Measurements from ENCODE around the gene TOMM20. TPM values are rescaled to one million over a fixed set of nuclear protein-coding genes. Genes with fewer than 3 reads are reported as not detected.

TOMM20 gene
- total and polyA plus RNA-seq, 9 of the 15 experiments (the other 6 are each of a cell fraction or from before 2014, with no cell fraction given), result 70.6 to 334 (median 159) TPM

DNA sequence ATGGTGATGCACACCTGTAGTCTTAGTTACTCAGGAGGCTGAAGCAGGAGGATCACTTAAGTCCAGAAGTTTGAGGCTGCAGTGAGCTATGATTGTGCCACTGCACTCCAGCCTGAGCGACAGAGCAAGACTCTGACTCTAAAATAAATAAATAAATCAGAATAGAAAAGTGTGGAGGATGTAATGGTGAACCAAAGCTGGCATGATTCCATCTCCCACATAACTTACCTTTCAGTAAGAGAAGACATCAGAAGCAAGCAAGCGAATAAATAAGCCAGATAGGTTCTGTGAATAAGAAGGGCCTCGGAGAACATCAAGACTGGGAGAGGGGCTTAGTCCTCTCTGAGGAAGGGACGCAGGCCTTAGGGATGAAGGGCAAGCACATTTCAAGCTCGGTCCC lies 59.5 kb downstream of the TOMM20 start:
- WGBS (ENCODE audit: insufficient coverage, low coverage, missing lambda C conversion rate), result 73% methylated on average over 5 of the region's 5 CpGs
- no peaks in the 10 kb centered on the region for H3K36me3 ChIP-seq (ENCODE audit: control insufficient read depth, insufficient read depth, low read length)
- H3K4me1 ChIP-seq (replicated peaks in 1 of 2; ENCODE audit: control insufficient read depth in 2 of 2, insufficient read depth in 2 of 2, low read length in 2 of 2), result peaks cover 21 to 31% of the 10 kb centered on the region in 2 experiments
- no peak for DNase-seq (ENCODE audit: extremely low read depth in 1 of 4, low spot score in 3 of 4)
- H3K27ac ChIP-seq (ENCODE audit: extremely low read depth, low read depth, low read length), result no peak overlapping the region
- peak overlapping the region; percentile 9; the same call in 1 of the 2 replicates for H2AFZ ChIP-seq (ENCODE audit: low read depth, low read length)
- H3K9me3 ChIP-seq (replicated peaks; ENCODE audit: control insufficient read depth, insufficient read depth, low read depth, low read length), result no peaks in the 10 kb centered on the region
- CTCF ChIA-PET (ENCODE audit: low intra/inter-chr PET ratio), result no interaction called here
- no peak overlapping the region for H3K4me3 ChIP-seq
- H4K20me1 ChIP-seq (replicated peaks; ENCODE audit: control insufficient read depth, insufficient read depth, low read length), result no peaks in the 10 kb centered on the region
- intact Hi-C loops (cut with micrococcal nuclease), result no loop called here
- H3K79me2 ChIP-seq (ENCODE audit: control insufficient read depth, insufficient read depth, low read length), result no peaks in the 10 kb centered on the region
- FAIRE-seq, result no peak
- BruUV-seq (replicated peaks), result no TSS peak
- H3K9ac ChIP-seq (ENCODE audit: insufficient read depth in 1 of 2, low read depth in 2 of 2, low read length in 2 of 2), result peak overlapping the region in 1 of 2 experiments; percentile 63; a peak in 2 of 4 replicates
- TF ChIP-seq ERF (CRISPR knock-in tag; IDR thresholded peaks at IDR 0.05), result no peak
- TF ChIP-seq NFIC (IDR thresholded peaks at IDR 0.05), result 0 out of 2 replicates have a peak, but pooled peaks have one; percentile 5
- in situ Hi-C loops (cut with MboI), result no loop called here
- POLR2A ChIA-PET, result interaction anchor here (0.5 to 0.8 kb wide), 2 partner anchors 18 to 766 kb away, joined by 3 read pairs; no protein-coding TSS in a partner anchor
- ATAC-seq, result no peak
- H3K9me1 ChIP-seq (ENCODE audit: control insufficient read depth, insufficient read depth, low read length), result peaks cover 2% of the 10 kb centered on the region
- H3K27me3 ChIP-seq (ENCODE audit: control insufficient read depth in 2 of 2, insufficient read depth in 2 of 2, low read length in 2 of 2), result peaks cover 0 to 2% of the 10 kb centered on the region in 2 experiments; a peak in 1 of 5 replicates
- no peak overlapping the region for H3K4me2 ChIP-seq (ENCODE audit: insufficient read depth, low read length)

DNA sequence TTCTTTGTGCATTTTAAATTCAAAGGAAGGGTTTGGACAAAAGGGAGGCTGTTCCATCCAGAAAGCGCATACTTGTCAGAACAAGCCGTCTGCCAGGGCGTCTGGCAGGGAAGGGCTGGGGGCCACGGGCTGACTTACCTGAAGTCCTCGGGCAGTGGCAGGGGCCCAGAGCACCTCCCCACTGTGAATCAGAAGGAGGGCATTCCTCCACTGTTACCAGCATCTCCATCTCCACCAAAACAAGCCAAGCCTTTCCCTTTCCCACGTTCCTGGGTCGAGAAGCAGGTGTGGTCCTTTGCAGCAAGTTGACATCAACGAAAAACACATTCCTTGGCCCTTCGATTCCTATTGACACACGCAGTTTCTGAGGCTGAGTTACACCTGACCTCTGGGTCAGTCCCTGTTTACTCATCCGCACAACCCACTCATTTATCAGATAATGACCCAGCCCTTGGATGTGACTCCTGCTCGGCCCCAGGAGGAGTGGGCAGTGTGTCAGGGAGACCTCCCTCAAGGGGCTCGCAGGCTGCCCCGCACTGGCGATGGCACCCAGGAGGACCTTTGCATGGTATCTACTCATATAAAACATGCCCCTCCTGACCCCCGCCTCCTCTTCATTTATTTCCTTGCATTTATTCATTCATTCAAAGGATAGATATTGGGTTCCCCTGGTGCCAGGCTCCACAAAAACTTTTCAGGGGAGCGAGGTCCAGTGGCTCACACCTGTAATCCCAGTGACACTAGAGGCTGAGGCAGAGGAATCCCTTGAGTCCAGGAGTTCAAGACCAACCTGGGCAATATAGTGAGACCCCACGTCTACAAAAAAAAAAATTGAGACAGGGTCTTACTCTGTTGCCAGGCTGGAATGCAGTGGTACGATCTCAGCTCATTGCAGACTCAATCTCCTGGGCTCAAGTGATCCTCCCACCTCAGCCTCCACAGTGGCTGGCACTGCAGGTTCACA lies 60.2 kb downstream of the TOMM20 start:
- Histone ChIP-seq H3K27me3 (ENCODE audit: control insufficient read depth in 2 of 2, insufficient read depth in 2 of 2, low read length in 2 of 2) (peaks cover 0 to 2% of the 10 kb centered on the region in 2 experiments; a peak in 1 of 5 replicates), H3K9ac (ENCODE audit: insufficient read depth in 1 of 2, low read depth in 2 of 2, low read length in 2 of 2) (peak overlapping the region in 1 of 2 experiments; percentile 22; a peak in 1 of 4 replicates), H3K36me3 (ENCODE audit: control insufficient read depth, insufficient read depth, low read length) (no peaks in the 10 kb centered on the region), H3K9me3 (replicated peaks; ENCODE audit: control insufficient read depth, insufficient read depth, low read depth, low read length) (no peaks in the 10 kb centered on the region), H3K4me3 (no peak overlapping the region), H3K4me1 (replicated peaks in 1 of 2; ENCODE audit: control insufficient read depth in 2 of 2, insufficient read depth in 2 of 2, low read length in 2 of 2) (peaks cover 17 to 25% of the 10 kb centered on the region in 2 experiments), H3K27ac (ENCODE audit: extremely low read depth, low read depth, low read length) (no peak overlapping the region; the same call in 2 of the 3 replicates), H2AFZ (ENCODE audit: low read depth, low read length) (no peak overlapping the region), H4K20me1 (replicated peaks; ENCODE audit: control insufficient read depth, insufficient read depth, low read length) (no peaks in the 10 kb centered on the region), H3K9me1 (ENCODE audit: control insufficient read depth, insufficient read depth, low read length) (no peaks in the 10 kb centered on the region), H3K79me2 (ENCODE audit: control insufficient read depth, insufficient read depth, low read length) (no peaks in the 10 kb centered on the region), H3K4me2 (ENCODE audit: insufficient read depth, low read length) (peak overlapping the region; percentile 33)
- DNase-seq (ENCODE audit: extremely low read depth in 1 of 4, low spot score in 3 of 4) (peak in 2 of 4 experiments; percentile 43 to 60), FAIRE-seq (no peak), ATAC-seq (peak; percentile 63)
- CTCF ChIA-PET (ENCODE audit: low intra/inter-chr PET ratio), result no interaction called here
- in situ Hi-C loops (cut with MboI) (no loop called here), intact Hi-C loops (cut with micrococcal nuclease) (no loop called here)
- 13% methylated on average over 19 of the region's 19 CpGs for WGBS (ENCODE audit: insufficient coverage, low coverage, missing lambda C conversion rate)
- POLR2A ChIA-PET, result interaction anchor here (0.7 to 1.1 kb wide), 3 partner anchors 15 to 532 kb away, joined by 3 to 6 read pairs (median 3); no protein-coding TSS in a partner anchor
- BruUV-seq (replicated peaks), result no TSS peak
- TF ChIP-seq DIDO1 (tag; IDR thresholded peaks at IDR 0.05; ENCODE audit: low read depth) (no peak), NFIX (CRISPR knock-in tag; IDR thresholded peaks at IDR 0.05; ENCODE audit: low read depth) (no peak), BDP1 (IDR thresholded peaks at IDR 0.05; ENCODE audit: insufficient read depth, insufficient read length) (no peak), HNRNPUL1 (IDR thresholded peaks at IDR 0.05; ENCODE audit: low read length) (no peak), KLF6 (CRISPR knock-in tag; IDR thresholded peaks at IDR 0.05; ENCODE audit: borderline replicate concordance) (no peak), JUN (IDR thresholded peaks at IDR 0.05; ENCODE audit: borderline replicate concordance, low read depth, low read length) (peak; percentile 53; the same call in 1 of the 2 replicates), JUN (CRISPR knock-in tag; IDR thresholded peaks at IDR 0.05; ENCODE audit: borderline replicate concordance) (no peak)
- TF ChIP-seq, protein P1, sequence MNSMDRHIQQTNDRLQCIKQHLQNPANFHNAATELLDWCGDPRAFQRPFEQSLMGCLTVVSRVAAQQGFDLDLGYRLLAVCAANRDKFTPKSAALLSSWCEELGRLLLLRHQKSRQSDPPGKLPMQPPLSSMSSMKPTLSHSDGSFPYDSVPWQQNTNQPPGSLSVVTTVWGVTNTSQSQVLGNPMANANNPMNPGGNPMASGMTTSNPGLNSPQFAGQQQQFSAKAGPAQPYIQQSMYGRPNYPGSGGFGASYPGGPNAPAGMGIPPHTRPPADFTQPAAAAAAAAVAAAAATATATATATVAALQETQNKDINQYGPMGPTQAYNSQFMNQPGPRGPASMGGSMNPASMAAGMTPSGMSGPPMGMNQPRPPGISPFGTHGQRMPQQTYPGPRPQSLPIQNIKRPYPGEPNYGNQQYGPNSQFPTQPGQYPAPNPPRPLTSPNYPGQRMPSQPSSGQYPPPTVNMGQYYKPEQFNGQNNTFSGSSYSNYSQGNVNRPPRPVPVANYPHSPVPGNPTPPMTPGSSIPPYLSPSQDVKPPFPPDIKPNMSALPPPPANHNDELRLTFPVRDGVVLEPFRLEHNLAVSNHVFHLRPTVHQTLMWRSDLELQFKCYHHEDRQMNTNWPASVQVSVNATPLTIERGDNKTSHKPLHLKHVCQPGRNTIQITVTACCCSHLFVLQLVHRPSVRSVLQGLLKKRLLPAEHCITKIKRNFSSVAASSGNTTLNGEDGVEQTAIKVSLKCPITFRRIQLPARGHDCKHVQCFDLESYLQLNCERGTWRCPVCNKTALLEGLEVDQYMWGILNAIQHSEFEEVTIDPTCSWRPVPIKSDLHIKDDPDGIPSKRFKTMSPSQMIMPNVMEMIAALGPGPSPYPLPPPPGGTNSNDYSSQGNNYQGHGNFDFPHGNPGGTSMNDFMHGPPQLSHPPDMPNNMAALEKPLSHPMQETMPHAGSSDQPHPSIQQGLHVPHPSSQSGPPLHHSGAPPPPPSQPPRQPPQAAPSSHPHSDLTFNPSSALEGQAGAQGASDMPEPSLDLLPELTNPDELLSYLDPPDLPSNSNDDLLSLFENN (IDR thresholded peaks at IDR 0.05; ENCODE audit: low read depth in 2 of 2, low read length in 2 of 2), result no peak
